ENCODE results near the gene CHKA. TPM values are rescaled to one million over a fixed set of nuclear protein-coding genes. Genes with fewer than 3 reads are reported as not detected.

CHKA gene
- polyA plus RNA-seq, 2 donors, result 3.7 to 7.3 TPM

GRCh38 chr11:68051191-68052136 lies 69.7 kb downstream of the CHKA start:
- peaks cover 5 to 41% of the 10 kb centered on the region in 2 donors for H3K36me3 ChIP-seq (ENCODE audit: control insufficient read depth in 2 of 2, insufficient read depth in 2 of 2, low read length in 1 of 2)
- peaks cover 0 to 3% of the 10 kb centered on the region in 2 donors for H3K4me1 ChIP-seq (ENCODE audit: control insufficient read depth in 2 of 2, insufficient read depth in 2 of 2, low read length in 1 of 2)
- WGBS, 2 donors, result 82 to 87% methylated on average over 14 of the region's 14 CpGs
- H3K4me3 ChIP-seq (ENCODE audit: low read depth in 1 of 2, low read length in 2 of 2), result no peak overlapping the region
- no peaks in the 10 kb centered on the region for H3K9me3 ChIP-seq (ENCODE audit: control insufficient read depth in 2 of 2, insufficient read depth in 1 of 2, low read depth in 1 of 2, low read length in 1 of 2)
- no peaks in the 10 kb centered on the region for H3K27me3 ChIP-seq (ENCODE audit: control insufficient read depth in 1 of 2, insufficient read depth in 2 of 2, low read length in 2 of 2)
- no peak overlapping the region for H3K27ac ChIP-seq (ENCODE audit: low read depth in 2 of 2, low read length in 1 of 2)

GRCh38 chr11:68050371-68050841 lies 70.8 kb downstream of the CHKA start:
- peaks cover 5 to 46% of the 10 kb centered on the region in 2 donors for H3K36me3 ChIP-seq (ENCODE audit: control insufficient read depth in 2 of 2, insufficient read depth in 2 of 2, low read length in 1 of 2)
- H3K9me3 ChIP-seq (ENCODE audit: control insufficient read depth in 2 of 2, insufficient read depth in 1 of 2, low read depth in 1 of 2, low read length in 1 of 2), result no peaks in the 10 kb centered on the region
- H3K4me1 ChIP-seq (ENCODE audit: control insufficient read depth in 2 of 2, insufficient read depth in 2 of 2, low read length in 1 of 2), result peaks cover 0 to 3% of the 10 kb centered on the region in 2 donors
- WGBS, 2 donors, result 91 to 95% methylated on average over 18 of the region's 18 CpGs
- H3K27ac ChIP-seq (ENCODE audit: low read depth in 2 of 2, low read length in 1 of 2), result no peak overlapping the region
- H3K27me3 ChIP-seq (ENCODE audit: control insufficient read depth in 1 of 2, insufficient read depth in 2 of 2, low read length in 2 of 2), result no peaks in the 10 kb centered on the region
- no peak overlapping the region for H3K4me3 ChIP-seq (ENCODE audit: low read depth in 1 of 2, low read length in 2 of 2)

- no peaks in the 10 kb centered on the region for H3K9me3 ChIP-seq (ENCODE audit: control insufficient read depth in 2 of 2, insufficient read depth in 1 of 2, low read depth in 1 of 2, low read length in 1 of 2)
- H3K27ac ChIP-seq (ENCODE audit: low read depth in 2 of 2, low read length in 1 of 2), result no peak overlapping the region
- H3K4me1 ChIP-seq (ENCODE audit: control insufficient read depth in 2 of 2, insufficient read depth in 2 of 2, low read length in 1 of 2), result peaks cover 0 to 3% of the 10 kb centered on the region in 2 donors
- no peak overlapping the region for H3K4me3 ChIP-seq (ENCODE audit: low read depth in 1 of 2, low read length in 2 of 2)
- peaks cover 5 to 49% of the 10 kb centered on the region in 2 donors for H3K36me3 ChIP-seq (ENCODE audit: control insufficient read depth in 2 of 2, insufficient read depth in 2 of 2, low read length in 1 of 2)
- no peaks in the 10 kb centered on the region for H3K27me3 ChIP-seq (ENCODE audit: control insufficient read depth in 1 of 2, insufficient read depth in 2 of 2, low read length in 2 of 2)
- WGBS, 2 donors, result 87 to 95% methylated on average over 37 to 40 of the region's 40 CpGs
These were observed 71.4 kb downstream of the CHKA start for GRCh38 chr11:68049509-68050370.

- no peak overlapping the region for H3K4me3 ChIP-seq (ENCODE audit: low read depth in 1 of 2, low read length in 2 of 2)
- H3K4me1 ChIP-seq (ENCODE audit: control insufficient read depth in 2 of 2, insufficient read depth in 2 of 2, low read length in 1 of 2), result peaks cover 0 to 3% of the 10 kb centered on the region in 2 donors
- no peaks in the 10 kb centered on the region for H3K9me3 ChIP-seq (ENCODE audit: control insufficient read depth in 2 of 2, insufficient read depth in 1 of 2, low read depth in 1 of 2, low read length in 1 of 2)
- peaks cover 5 to 53% of the 10 kb centered on the region in 2 donors for H3K36me3 ChIP-seq (ENCODE audit: control insufficient read depth in 2 of 2, insufficient read depth in 2 of 2, low read length in 1 of 2)
- H3K27me3 ChIP-seq (ENCODE audit: control insufficient read depth in 1 of 2, insufficient read depth in 2 of 2, low read length in 2 of 2), result no peaks in the 10 kb centered on the region
- H3K27ac ChIP-seq (ENCODE audit: low read depth in 2 of 2, low read length in 1 of 2), result no peak overlapping the region
- 92% methylated on average over 35 of the region's 35 CpGs for WGBS, 2 donors
These were observed 72.3 kb downstream of the CHKA start for GRCh38 chr11:68048681-68049508.

- WGBS, 2 donors, result 72 to 82% methylated on average over 33 to 37 of the region's 37 CpGs
- H3K4me1 ChIP-seq (ENCODE audit: control insufficient read depth in 2 of 2, insufficient read depth in 2 of 2, low read length in 1 of 2), result peaks cover 0 to 3% of the 10 kb centered on the region in 2 donors
- no peak overlapping the region for H3K27ac ChIP-seq (ENCODE audit: low read depth in 2 of 2, low read length in 1 of 2)
- no peaks in the 10 kb centered on the region for H3K27me3 ChIP-seq (ENCODE audit: control insufficient read depth in 1 of 2, insufficient read depth in 2 of 2, low read length in 2 of 2)
- peaks cover 5 to 53% of the 10 kb centered on the region in 2 donors for H3K36me3 ChIP-seq (ENCODE audit: control insufficient read depth in 2 of 2, insufficient read depth in 2 of 2, low read length in 1 of 2)
- no peaks in the 10 kb centered on the region for H3K9me3 ChIP-seq (ENCODE audit: control insufficient read depth in 2 of 2, insufficient read depth in 1 of 2, low read depth in 1 of 2, low read length in 1 of 2)
- no peak overlapping the region for H3K4me3 ChIP-seq (ENCODE audit: low read depth in 1 of 2, low read length in 2 of 2)
These were observed 73.5 kb downstream of the CHKA start for GRCh38 chr11:68047437-68048290.

- peaks cover 5 to 38% of the 10 kb centered on the region in 2 donors for H3K36me3 ChIP-seq (ENCODE audit: control insufficient read depth in 2 of 2, insufficient read depth in 2 of 2, low read length in 1 of 2)
- 95 to 96% methylated on average over 18 of the region's 18 CpGs for WGBS, 2 donors
These were observed 76.3 kb downstream of the CHKA start for GRCh38 chr11:68044898-68045351.

GRCh38 chr11:68044145-68044813 lies 76.9 kb downstream of the CHKA start:
- WGBS, 2 donors, result 77 to 86% methylated on average over 20 to 24 of the region's 24 CpGs
- Histone ChIP-seq H3K9me3 (ENCODE audit: control insufficient read depth in 2 of 2, insufficient read depth in 1 of 2, low read depth in 1 of 2, low read length in 1 of 2) (no peaks in the 10 kb centered on the region), H3K4me3 (ENCODE audit: low read depth in 1 of 2, low read length in 2 of 2) (no peak overlapping the region), H3K27me3 (ENCODE audit: control insufficient read depth in 1 of 2, insufficient read depth in 2 of 2, low read length in 2 of 2) (no peaks in the 10 kb centered on the region), H3K36me3 (ENCODE audit: control insufficient read depth in 2 of 2, insufficient read depth in 2 of 2, low read length in 1 of 2) (peaks cover 5 to 31% of the 10 kb centered on the region in 2 donors), H3K4me1 (ENCODE audit: control insufficient read depth in 2 of 2, insufficient read depth in 2 of 2, low read length in 1 of 2) (peaks cover 10 to 12% of the 10 kb centered on the region in 2 donors), H3K27ac (ENCODE audit: low read depth in 2 of 2, low read length in 1 of 2) (no peak overlapping the region)

More at GRCh38 chr11:68044898-68045351, 76.3 kb downstream of the CHKA start:
- Histone ChIP-seq H3K4me1 (ENCODE audit: control insufficient read depth in 2 of 2, insufficient read depth in 2 of 2, low read length in 1 of 2) (peaks cover 5 to 8% of the 10 kb centered on the region in 2 donors), H3K27me3 (ENCODE audit: control insufficient read depth in 1 of 2, insufficient read depth in 2 of 2, low read length in 2 of 2) (no peaks in the 10 kb centered on the region), H3K4me3 (ENCODE audit: low read depth in 1 of 2, low read length in 2 of 2) (no peak overlapping the region), H3K27ac (ENCODE audit: low read depth in 2 of 2, low read length in 1 of 2) (no peak overlapping the region), H3K9me3 (ENCODE audit: control insufficient read depth in 2 of 2, insufficient read depth in 1 of 2, low read depth in 1 of 2, low read length in 1 of 2) (no peaks in the 10 kb centered on the region)
